Measurements from ENCODE around the gene ERI2. TPM values are rescaled to one million over a fixed set of nuclear protein-coding genes. Genes with fewer than 3 reads are reported as not detected.

ERI2 gene
- total RNA-seq, 1 experiment from 2014 or later: 16.9 TPM

DNA sequence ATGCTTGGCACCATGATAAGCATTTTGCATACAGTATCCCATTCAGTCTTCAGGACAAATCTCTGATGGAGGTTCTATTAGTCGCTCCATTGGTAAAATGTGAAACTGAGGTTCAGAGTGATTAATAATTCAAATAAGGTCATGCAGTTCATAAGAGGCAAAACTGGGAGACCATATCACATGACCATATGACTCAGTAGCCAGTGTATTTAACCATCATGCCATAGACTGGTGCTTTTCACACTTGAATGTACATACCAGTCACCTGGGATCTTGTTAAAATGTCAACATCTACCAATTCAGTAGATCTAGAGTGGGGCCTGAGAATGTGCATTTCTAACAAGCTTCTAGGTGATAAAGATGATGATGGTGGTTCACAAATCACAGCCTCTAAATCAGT lies 38.2 kb downstream of the ERI2 start (continued):
- TF ChIP-seq, protein P1, sequence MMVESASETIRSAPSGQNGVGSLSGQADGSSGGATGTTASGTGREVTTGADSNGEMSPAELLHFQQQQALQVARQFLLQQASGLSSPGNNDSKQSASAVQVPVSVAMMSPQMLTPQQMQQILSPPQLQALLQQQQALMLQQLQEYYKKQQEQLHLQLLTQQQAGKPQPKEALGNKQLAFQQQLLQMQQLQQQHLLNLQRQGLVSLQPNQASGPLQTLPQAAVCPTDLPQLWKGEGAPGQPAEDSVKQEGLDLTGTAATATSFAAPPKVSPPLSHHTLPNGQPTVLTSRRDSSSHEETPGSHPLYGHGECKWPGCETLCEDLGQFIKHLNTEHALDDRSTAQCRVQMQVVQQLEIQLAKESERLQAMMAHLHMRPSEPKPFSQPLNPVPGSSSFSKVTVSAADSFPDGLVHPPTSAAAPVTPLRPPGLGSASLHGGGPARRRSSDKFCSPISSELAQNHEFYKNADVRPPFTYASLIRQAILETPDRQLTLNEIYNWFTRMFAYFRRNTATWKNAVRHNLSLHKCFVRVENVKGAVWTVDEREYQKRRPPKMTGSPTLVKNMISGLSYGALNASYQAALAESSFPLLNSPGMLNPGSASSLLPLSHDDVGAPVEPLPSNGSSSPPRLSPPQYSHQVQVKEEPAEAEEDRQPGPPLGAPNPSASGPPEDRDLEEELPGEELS (CRISPR knock-in tag; IDR thresholded peaks at IDR 0.05): no peak
- TF ChIP-seq, protein P2, sequence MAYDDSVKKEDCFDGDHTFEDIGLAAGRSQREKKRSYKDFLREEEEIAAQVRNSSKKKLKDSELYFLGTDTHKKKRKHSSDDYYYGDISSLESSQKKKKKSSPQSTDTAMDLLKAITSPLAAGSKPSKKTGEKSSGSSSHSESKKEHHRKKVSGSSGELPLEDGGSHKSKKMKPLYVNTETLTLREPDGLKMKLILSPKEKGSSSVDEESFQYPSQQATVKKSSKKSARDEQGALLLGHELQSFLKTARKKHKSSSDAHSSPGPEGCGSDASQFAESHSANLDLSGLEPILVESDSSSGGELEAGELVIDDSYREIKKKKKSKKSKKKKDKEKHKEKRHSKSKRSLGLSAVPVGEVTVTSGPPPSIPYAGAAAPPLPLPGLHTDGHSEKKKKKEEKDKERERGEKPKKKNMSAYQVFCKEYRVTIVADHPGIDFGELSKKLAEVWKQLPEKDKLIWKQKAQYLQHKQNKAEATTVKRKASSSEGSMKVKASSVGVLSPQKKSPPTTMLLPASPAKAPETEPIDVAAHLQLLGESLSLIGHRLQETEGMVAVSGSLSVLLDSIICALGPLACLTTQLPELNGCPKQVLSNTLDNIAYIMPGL (CRISPR knock-in tag; IDR thresholded peaks at IDR 0.05): no peak
- TF ChIP-seq CREM (CRISPR knock-in tag; IDR thresholded peaks at IDR 0.05) (no peak), RORB (CRISPR knock-in tag; IDR thresholded peaks at IDR 0.05) (no peak), TP53 (CRISPR knock-in tag; IDR thresholded peaks at IDR 0.05) (no peak), HMGA2 (CRISPR knock-in tag; IDR thresholded peaks at IDR 0.05) (no peak), IRF2 (CRISPR knock-in tag; IDR thresholded peaks at IDR 0.05; ENCODE audit: borderline replicate concordance, low read depth) (no peak), CREB1 (CRISPR knock-in tag; IDR thresholded peaks at IDR 0.05) (no peak), ZNF423 (CRISPR knock-in tag; IDR thresholded peaks at IDR 0.05) (no peak), RELA (CRISPR knock-in tag; IDR thresholded peaks at IDR 0.05; ENCODE audit: borderline replicate concordance) (no peak)
- TF ChIP-seq, protein P3, sequence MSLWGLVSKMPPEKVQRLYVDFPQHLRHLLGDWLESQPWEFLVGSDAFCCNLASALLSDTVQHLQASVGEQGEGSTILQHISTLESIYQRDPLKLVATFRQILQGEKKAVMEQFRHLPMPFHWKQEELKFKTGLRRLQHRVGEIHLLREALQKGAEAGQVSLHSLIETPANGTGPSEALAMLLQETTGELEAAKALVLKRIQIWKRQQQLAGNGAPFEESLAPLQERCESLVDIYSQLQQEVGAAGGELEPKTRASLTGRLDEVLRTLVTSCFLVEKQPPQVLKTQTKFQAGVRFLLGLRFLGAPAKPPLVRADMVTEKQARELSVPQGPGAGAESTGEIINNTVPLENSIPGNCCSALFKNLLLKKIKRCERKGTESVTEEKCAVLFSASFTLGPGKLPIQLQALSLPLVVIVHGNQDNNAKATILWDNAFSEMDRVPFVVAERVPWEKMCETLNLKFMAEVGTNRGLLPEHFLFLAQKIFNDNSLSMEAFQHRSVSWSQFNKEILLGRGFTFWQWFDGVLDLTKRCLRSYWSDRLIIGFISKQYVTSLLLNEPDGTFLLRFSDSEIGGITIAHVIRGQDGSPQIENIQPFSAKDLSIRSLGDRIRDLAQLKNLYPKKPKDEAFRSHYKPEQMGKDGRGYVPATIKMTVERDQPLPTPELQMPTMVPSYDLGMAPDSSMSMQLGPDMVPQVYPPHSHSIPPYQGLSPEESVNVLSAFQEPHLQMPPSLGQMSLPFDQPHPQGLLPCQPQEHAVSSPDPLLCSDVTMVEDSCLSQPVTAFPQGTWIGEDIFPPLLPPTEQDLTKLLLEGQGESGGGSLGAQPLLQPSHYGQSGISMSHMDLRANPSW (CRISPR knock-in tag; conservative IDR thresholded peaks at IDR 0.05; ENCODE audit: low read depth): no peak
- TF ChIP-seq, protein P4, sequence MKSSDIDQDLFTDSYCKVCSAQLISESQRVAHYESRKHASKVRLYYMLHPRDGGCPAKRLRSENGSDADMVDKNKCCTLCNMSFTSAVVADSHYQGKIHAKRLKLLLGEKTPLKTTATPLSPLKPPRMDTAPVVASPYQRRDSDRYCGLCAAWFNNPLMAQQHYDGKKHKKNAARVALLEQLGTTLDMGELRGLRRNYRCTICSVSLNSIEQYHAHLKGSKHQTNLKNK (CRISPR knock-in tag; IDR thresholded peaks at IDR 0.05): no peak
- TF ChIP-seq, protein P5, sequence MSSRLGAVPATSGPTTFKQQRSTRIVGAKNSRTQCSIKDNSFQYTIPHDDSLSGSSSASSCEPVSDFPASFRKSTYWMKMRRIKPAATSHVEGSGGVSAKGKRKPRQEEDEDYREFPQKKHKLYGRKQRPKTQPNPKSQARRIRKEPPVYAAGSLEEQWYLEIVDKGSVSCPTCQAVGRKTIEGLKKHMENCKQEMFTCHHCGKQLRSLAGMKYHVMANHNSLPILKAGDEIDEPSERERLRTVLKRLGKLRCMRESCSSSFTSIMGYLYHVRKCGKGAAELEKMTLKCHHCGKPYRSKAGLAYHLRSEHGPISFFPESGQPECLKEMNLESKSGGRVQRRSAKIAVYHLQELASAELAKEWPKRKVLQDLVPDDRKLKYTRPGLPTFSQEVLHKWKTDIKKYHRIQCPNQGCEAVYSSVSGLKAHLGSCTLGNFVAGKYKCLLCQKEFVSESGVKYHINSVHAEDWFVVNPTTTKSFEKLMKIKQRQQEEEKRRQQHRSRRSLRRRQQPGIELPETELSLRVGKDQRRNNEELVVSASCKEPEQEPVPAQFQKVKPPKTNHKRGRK (CRISPR knock-in tag; IDR thresholded peaks at IDR 0.05; ENCODE audit: borderline replicate concordance): no peak
- TF ChIP-seq, protein P6, sequence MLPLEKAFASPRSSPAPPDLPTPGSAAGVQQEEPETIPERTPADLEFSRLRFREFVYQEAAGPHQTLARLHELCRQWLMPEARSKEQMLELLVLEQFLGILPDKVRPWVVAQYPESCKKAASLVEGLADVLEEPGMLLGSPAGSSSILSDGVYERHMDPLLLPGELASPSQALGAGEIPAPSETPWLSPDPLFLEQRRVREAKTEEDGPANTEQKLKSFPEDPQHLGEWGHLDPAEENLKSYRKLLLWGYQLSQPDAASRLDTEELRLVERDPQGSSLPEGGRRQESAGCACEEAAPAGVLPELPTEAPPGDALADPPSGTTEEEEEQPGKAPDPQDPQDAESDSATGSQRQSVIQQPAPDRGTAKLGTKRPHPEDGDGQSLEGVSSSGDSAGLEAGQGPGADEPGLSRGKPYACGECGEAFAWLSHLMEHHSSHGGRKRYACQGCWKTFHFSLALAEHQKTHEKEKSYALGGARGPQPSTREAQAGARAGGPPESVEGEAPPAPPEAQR (CRISPR knock-in tag; IDR thresholded peaks at IDR 0.05): no peak
- TF ChIP-seq, protein P7, sequence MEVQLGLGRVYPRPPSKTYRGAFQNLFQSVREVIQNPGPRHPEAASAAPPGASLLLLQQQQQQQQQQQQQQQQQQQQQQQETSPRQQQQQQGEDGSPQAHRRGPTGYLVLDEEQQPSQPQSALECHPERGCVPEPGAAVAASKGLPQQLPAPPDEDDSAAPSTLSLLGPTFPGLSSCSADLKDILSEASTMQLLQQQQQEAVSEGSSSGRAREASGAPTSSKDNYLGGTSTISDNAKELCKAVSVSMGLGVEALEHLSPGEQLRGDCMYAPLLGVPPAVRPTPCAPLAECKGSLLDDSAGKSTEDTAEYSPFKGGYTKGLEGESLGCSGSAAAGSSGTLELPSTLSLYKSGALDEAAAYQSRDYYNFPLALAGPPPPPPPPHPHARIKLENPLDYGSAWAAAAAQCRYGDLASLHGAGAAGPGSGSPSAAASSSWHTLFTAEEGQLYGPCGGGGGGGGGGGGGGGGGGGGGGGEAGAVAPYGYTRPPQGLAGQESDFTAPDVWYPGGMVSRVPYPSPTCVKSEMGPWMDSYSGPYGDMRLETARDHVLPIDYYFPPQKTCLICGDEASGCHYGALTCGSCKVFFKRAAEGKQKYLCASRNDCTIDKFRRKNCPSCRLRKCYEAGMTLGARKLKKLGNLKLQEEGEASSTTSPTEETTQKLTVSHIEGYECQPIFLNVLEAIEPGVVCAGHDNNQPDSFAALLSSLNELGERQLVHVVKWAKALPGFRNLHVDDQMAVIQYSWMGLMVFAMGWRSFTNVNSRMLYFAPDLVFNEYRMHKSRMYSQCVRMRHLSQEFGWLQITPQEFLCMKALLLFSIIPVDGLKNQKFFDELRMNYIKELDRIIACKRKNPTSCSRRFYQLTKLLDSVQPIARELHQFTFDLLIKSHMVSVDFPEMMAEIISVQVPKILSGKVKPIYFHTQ (CRISPR knock-in tag; IDR thresholded peaks at IDR 0.05): no peak

All from WTC11 (cell line).